GM12801 (cell line): Measurements from ENCODE around the gene FTO.

Source experiments
- TF ChIP-seq, protein P1 (sequence below): IDR thresholded peaks from one replicate; pipeline ENCODE4 v1.5.1; 2011; ENCODE audit warnings: control low read depth; ENCODE audit not compliant: insufficient read length; ENCODE audit errors: extremely low read depth

Gene FTO

DNA sequence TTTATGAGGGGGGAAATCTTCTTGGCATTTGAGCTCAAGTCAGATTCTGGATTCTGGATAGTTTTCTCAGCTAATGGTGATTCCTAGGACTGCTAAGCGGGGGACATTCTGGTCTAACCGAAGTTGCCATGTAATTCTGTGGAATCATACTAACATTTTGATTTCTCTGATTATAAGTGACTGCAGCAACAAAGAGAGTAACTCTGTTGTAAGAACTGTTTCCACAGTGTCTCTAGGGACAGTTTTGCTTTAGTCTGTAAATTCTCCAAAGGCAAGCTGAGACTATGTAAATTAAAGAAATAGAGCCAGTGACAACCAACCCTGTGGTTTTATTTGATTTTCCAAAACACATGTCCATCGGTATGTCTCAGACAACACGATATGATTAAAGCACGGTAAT lies 296.4 kb downstream of the FTO start:
- TF ChIP-seq, protein P1, sequence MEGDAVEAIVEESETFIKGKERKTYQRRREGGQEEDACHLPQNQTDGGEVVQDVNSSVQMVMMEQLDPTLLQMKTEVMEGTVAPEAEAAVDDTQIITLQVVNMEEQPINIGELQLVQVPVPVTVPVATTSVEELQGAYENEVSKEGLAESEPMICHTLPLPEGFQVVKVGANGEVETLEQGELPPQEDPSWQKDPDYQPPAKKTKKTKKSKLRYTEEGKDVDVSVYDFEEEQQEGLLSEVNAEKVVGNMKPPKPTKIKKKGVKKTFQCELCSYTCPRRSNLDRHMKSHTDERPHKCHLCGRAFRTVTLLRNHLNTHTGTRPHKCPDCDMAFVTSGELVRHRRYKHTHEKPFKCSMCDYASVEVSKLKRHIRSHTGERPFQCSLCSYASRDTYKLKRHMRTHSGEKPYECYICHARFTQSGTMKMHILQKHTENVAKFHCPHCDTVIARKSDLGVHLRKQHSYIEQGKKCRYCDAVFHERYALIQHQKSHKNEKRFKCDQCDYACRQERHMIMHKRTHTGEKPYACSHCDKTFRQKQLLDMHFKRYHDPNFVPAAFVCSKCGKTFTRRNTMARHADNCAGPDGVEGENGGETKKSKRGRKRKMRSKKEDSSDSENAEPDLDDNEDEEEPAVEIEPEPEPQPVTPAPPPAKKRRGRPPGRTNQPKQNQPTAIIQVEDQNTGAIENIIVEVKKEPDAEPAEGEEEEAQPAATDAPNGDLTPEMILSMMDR, result no peak

GRCh38 chr16:54006693-54007092 lies 302.7 kb downstream of the FTO start:
- TF ChIP-seq, protein P1, result no peak

GRCh38 chr16:54007504-54007903 lies 303.5 kb downstream of the FTO start:
- TF ChIP-seq, protein P1, result no peak

DNA sequence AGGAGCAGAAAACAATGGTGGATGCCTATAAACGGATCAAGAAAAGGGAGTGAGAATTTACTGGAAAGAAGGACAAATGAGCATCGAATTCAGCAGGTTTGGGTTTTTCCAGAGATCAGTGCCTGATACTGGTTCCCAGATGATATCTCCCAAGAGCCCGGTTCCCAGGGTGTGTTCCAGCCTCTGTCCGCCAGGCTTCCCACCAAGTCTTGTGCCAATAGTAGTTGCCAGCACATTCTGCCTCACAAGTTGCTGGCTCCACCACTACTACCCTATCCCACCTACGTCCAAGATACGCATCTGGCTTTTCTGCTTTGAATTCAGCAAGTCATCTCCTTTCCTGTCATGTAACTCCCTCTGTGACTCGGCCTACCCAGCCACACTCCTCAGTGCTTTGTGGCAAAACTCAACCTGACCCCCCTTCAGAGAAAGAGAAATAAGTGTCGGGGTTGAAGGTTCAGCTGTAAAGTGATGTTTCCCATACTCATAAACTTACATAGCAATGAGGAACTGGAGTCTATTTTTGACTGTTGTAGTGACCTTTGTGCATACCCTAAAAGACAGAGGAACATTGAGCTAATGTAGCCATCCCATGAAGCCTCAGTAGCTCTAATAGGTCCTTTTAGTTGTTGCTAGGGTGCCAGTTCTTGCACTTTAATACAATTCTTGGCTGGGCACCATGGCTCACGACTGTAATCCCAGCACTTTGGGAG lies 305.7 kb downstream of the FTO start:
- TF ChIP-seq, protein P1, result no peak

DNA sequence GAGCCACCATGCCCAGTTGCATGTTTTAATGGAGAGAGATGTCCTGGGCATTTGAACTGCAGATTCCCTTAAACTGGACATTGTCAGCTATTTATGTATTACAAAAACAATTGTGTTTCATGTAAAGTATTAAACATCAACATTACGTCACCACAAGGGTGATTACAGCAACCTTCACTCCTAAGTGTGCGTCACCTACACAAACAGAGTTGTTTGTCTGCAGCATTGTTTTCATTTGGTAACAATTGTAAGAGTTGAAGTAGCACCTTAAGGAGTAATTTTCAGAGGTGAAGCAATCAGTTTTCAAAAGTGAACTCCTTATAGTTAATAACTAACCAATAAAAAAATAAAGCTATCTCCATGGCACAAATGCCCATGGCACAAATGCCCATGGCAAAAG lies 311.2 kb downstream of the FTO start:
- TF ChIP-seq, protein P1, result no peak

- TF ChIP-seq, protein P1, result no peak
Measured at GRCh38 chr16:54022362-54022761, 318.4 kb downstream of the FTO start.

GRCh38 chr16:54026456-54026855 lies 322.5 kb downstream of the FTO start:
- TF ChIP-seq, protein P1, result no peak
